Epithelial cell of esophagus (primary cell): ENCODE measurements around the gene RAB41.
A peak's percentile ranks its signal among the peaks of the same experiment; 100 is the strongest.

ENCODE experiments used
- DNase-seq: peaks from one replicate; pipeline ENCODE4 v3.0.0; 2010; ENCODE audit warnings: low read depth
- H3K4me3 ChIP-seq: 2 replicates; pipeline ENCODE4 v1.5.1; 2011; ENCODE audit warnings: mild to moderate bottlenecking, low read length, control low read depth
- TF ChIP-seq, protein P1 (sequence below): IDR thresholded peaks from 2 replicates; pipeline ENCODE4 v1.5.1; 2011; ENCODE audit warnings: low read depth, mild to moderate bottlenecking, low read length, control low read depth, inconsistent platforms; ENCODE audit not compliant: insufficient read depth; ENCODE audit errors: missing control alignments

The RAB41 gene

DNA sequence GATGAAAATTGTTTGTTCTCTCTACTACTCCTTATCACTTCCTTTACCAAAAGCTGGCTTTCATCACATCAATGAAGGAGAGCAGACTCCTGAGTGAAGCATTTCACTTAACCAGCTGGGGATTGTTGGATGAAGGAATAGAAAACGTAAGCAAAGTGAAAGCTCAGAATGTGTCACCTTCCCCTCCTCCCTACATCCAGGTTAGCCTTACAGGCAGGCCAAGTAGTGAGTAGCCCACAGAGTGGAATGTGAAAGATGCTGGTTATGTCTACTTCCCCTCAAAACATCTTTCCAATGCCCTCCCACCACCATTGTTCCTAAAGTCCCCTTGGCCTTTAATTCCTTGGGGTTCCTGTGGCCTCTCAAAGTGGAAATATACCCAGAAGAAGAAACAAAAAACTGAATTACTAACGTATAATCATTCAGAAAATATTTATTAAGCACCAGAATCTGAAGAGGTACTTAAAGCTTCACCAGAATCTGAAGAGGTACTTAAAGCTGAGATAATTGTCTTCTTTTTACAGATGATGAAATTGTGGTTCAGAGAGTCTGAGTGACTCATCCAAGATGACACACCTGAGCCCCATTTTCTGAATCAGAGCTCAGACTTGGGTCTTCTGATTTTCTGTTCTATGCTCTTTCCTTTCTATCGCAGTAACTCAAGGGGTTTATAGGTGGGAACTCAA lies 28.5 kb upstream of the RAB41 start:
- DNase-seq: peak; percentile 76
- H3K4me3 ChIP-seq: no peak overlapping the region
- TF ChIP-seq, protein P1, sequence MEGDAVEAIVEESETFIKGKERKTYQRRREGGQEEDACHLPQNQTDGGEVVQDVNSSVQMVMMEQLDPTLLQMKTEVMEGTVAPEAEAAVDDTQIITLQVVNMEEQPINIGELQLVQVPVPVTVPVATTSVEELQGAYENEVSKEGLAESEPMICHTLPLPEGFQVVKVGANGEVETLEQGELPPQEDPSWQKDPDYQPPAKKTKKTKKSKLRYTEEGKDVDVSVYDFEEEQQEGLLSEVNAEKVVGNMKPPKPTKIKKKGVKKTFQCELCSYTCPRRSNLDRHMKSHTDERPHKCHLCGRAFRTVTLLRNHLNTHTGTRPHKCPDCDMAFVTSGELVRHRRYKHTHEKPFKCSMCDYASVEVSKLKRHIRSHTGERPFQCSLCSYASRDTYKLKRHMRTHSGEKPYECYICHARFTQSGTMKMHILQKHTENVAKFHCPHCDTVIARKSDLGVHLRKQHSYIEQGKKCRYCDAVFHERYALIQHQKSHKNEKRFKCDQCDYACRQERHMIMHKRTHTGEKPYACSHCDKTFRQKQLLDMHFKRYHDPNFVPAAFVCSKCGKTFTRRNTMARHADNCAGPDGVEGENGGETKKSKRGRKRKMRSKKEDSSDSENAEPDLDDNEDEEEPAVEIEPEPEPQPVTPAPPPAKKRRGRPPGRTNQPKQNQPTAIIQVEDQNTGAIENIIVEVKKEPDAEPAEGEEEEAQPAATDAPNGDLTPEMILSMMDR: no peak

DNA sequence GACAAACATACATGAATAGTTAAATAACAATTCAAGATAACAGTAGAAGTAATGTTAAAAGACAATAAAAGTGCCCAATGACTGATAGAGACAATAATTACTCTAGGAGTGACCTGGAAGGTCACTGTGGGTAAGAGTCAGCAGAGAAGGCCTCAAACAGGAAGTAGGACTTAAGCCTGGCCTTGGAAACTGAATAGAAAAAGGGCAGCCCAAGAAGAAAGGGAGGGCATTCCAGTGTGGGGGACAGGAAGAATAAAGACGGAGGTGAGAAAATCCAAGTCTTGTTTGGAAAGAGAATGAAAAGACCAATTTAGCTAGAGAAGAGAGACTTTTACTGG lies 27.9 kb upstream of the RAB41 start:
- DNase-seq: no peak
- no peak overlapping the region for H3K4me3 ChIP-seq
- TF ChIP-seq, protein P1: no peak

DNA sequence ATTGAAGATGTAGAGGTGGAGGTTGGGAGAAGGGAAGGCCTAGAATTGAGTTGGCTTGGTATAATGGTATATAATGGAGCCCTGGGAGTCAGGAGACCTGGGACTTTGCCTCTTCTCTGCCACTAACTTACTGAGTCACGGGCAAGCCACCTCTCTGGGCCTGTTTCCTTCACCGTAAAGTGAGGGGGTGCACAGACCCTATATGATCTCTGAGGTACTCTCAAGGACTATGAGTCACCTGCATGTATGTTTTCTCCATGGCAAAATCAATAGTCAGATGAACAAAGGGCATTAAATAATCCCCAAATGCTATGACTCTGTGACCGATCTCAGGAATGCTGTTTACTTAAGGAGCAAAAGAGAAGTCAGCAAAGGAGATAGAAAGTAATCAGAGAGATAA lies 27.1 kb upstream of the RAB41 start:
- TF ChIP-seq, protein P1: no peak
- DNase-seq: no peak
- no peak overlapping the region for H3K4me3 ChIP-seq

DNA sequence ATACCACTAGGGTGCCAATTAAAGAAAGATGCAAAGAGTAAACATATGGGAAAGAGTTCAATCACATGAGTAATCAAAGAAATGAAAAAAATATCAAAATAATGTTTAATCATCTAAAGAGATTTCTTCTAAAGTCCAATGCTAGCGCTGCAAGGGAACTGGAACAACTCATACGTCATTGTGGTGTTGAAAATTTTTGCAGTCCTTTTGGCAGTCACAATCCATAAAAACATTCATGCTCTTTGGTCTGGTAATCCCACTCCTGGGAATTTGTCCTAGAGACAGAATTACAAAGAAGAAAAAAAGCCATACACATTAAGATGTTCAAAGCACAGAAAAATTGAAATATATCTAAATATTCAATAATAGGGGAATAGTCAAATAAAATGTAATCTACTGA lies 26.5 kb upstream of the RAB41 start:
- TF ChIP-seq, protein P1: no peak
- DNase-seq: no peak
- no peak overlapping the region for H3K4me3 ChIP-seq

DNA sequence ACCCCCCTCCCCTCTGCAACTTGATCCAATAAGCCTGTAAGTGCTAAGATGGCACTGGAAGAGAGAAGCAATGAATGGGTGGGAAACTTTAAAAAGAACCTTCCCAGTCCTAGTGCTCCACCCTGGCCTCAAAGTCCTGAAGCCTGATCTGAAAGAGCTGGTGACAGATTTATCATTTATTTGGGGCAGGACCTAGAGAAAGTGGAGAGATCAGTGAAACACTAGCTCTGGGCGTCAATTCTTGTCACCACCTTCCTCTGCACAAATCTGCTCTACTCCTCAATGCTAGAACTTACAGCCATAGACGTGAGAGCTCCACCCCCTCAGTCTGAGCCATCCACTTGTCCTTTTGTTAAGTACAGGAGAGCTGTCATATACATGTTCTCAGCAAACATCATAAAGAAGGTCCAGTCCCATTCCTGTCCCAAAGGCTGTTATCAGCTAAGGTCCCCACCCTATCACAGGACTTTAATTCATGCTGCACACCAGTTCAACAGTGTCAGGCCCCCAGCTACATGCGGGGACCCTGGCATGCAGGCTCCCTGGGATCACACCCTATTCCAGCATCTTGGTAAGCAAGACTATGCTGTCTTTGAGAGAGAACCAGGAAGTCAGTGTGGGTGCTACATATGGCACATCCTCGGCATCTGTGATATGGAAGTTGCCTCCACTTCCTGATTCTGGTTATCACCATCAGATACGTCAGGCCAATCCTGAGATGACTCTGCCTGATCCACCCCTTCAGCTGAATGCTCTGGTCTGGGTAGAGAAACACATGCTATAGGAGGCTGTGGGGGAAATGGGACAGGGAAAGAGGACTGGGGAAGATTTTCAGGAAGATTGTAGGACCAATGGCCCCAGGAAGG lies 24.3 kb upstream of the RAB41 start:
- H3K4me3 ChIP-seq: no peak overlapping the region
- TF ChIP-seq, protein P1: no peak
- no peak for DNase-seq

DNA sequence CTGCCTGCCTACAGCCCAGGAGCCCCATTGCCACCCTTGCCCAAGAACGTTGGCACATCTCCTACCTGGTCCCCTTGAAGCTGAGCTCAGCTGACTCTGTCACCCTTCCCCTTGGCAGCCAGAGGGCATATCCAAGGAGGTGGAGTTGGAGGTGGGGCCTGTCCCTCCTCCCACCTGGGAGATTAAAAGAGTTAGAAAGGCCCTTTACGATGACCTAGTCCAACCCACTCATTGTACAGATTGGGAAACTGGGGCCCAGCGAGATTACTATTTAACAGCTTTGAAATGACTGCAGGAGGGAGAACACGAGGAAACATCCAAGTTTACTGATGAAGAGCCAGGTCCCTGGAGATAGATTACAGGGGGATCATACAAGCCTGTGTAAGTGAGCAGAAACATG lies 21.9 kb upstream of the RAB41 start, which contains the start of gene P2RY4:
P2RY4 (minus strand) TSS at position 101 of the 400 bp plus-strand sequence. CDS start 580 bp downstream, outside the sequence.
- no peak within 1 kb of the TSS for H3K4me3 ChIP-seq
- TF ChIP-seq, protein P1: no peak
- DNase-seq: no peak
